AG04450 (cell line): ENCODE data around the gene TFAP2A. TPM values are rescaled to one million over a fixed set of nuclear protein-coding genes. Genes with fewer than 3 reads are reported as not detected.

Experiments
- CTCF ChIA-PET: fragments of 300-600, 350-600 bp; formaldehyde crosslinking; extraction: SDS; loops from one replicate; lab custom pipeline; 2022; ENCODE audit warnings: antibody characterized with exemption, inconsistent platforms; lab: Charles Lee
- POLR2A ChIA-PET: fragments of 350-600 bp; formaldehyde crosslinking; extraction: SDS; loops from one replicate; lab custom pipeline; 2021; ENCODE audit warnings: antibody characterized with exemption, inconsistent platforms; lab: Yijun Ruan, JAX
- DNase-seq: peaks from one replicate; pipeline ENCODE4 v3.0.0-alpha.2; 2011; ENCODE audit warnings: low read depth, low spot score
- H3K27ac ChIP-seq: one replicate; pipeline ENCODE4 v1.5.1; 2012; ENCODE audit warnings: low read depth, low read length, control low read depth
- H3K27me3 ChIP-seq: one replicate; pipeline ENCODE4 v1.6.0; 2012; ENCODE audit warnings: low read length; ENCODE audit not compliant: control insufficient read depth, insufficient read depth
- H3K4me3 ChIP-seq: 2 replicates; pipeline ENCODE4 v1.5.1; 2011; ENCODE audit warnings: mild to moderate bottlenecking, low read depth, low read length, control low read depth
- H3K9me3 ChIP-seq: 2 replicates; pipeline ENCODE4 v1.5.1; 2012; ENCODE audit warnings: low read length; ENCODE audit not compliant: control insufficient read depth, insufficient read depth
- polyA plus RNA-seq: library from polyadenylated mRNA; depleted of rRNA; stranded (reverse); fragments of >200 nt; gene quantifications from 2 replicates; pipeline ENCODE4 v1.2.3, GENCODE V29; 2011
- TF ChIP-seq, protein P1 (sequence below): IDR thresholded peaks from 2 replicates; pipeline ENCODE4 v1.5.1; 2011; ENCODE audit warnings: low read depth, low read length, control low read depth, inconsistent platforms

Gene TFAP2A
- polyA plus RNA-seq, 1 experiment, result 2.3 TPM

GRCh38 chr6:10393544-10394225, 21.2 kb downstream of the TFAP2A start:
- no peak for DNase-seq
- H3K27ac ChIP-seq, result no peak overlapping the region
- H3K9me3 ChIP-seq, result peaks cover 6% of the 10 kb centered on the region; the same call in 1 of the 2 replicates
- TF ChIP-seq, protein P1, sequence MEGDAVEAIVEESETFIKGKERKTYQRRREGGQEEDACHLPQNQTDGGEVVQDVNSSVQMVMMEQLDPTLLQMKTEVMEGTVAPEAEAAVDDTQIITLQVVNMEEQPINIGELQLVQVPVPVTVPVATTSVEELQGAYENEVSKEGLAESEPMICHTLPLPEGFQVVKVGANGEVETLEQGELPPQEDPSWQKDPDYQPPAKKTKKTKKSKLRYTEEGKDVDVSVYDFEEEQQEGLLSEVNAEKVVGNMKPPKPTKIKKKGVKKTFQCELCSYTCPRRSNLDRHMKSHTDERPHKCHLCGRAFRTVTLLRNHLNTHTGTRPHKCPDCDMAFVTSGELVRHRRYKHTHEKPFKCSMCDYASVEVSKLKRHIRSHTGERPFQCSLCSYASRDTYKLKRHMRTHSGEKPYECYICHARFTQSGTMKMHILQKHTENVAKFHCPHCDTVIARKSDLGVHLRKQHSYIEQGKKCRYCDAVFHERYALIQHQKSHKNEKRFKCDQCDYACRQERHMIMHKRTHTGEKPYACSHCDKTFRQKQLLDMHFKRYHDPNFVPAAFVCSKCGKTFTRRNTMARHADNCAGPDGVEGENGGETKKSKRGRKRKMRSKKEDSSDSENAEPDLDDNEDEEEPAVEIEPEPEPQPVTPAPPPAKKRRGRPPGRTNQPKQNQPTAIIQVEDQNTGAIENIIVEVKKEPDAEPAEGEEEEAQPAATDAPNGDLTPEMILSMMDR, result no peak
- H3K27me3 ChIP-seq, result peaks cover 75% of the 10 kb centered on the region
- ChIA-PET POLR2A (no interaction called here), CTCF (no interaction called here)
- H3K4me3 ChIP-seq, result no peak overlapping the region

GRCh38 chr6:10391799-10392198, 23.1 kb downstream of the TFAP2A start:
- TF ChIP-seq, protein P1, result no peak
- H3K27me3 ChIP-seq, result peaks cover 90% of the 10 kb centered on the region
- no peak overlapping the region for H3K4me3 ChIP-seq
- CTCF ChIA-PET, result no interaction called here
- H3K9me3 ChIP-seq, result peaks cover 6% of the 10 kb centered on the region; the same call in 1 of the 2 replicates
- DNase-seq, result no peak
- H3K27ac ChIP-seq, result no peak overlapping the region
- POLR2A ChIA-PET, result no interaction called here

DNA sequence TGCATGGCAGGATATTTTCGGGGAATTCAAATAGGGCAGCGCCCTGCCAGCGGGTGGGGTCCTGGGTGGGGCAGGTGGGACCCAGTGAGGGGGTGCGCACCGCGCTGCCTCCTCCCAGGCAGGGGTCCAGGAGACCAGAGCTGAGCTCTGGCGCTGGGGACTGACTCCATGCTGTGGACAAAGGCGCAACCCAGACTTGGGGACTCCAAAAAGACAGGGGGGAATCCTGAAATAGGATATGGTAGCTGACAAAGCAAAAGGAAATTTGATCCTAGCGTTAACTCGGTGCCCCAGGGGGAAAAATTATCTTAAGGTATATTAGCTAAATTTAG, 23.6 kb downstream of the TFAP2A start:
- Histone ChIP-seq H3K27me3 (peaks cover 94% of the 10 kb centered on the region), H3K9me3 (peaks cover 6% of the 10 kb centered on the region; the same call in 1 of the 2 replicates), H3K27ac (no peak overlapping the region), H3K4me3 (no peak overlapping the region)
- POLR2A ChIA-PET, result no interaction called here
- CTCF ChIA-PET, result no interaction called here
- TF ChIP-seq, protein P1, result no peak
- DNase-seq, result no peak

GRCh38 chr6:10390495-10391298, 24.2 kb downstream of the TFAP2A start:
- H3K27me3 ChIP-seq, result peaks cover 93% of the 10 kb centered on the region
- TF ChIP-seq, protein P1, result no peak
- POLR2A ChIA-PET, result no interaction called here
- no peak for DNase-seq
- H3K9me3 ChIP-seq, result peaks cover 6% of the 10 kb centered on the region; the same call in 1 of the 2 replicates
- no peak overlapping the region for H3K27ac ChIP-seq
- CTCF ChIA-PET, result no interaction called here
- no peak overlapping the region for H3K4me3 ChIP-seq
